HG03520 (cell line): Measurements from ENCODE around the gene NOS1AP.
A peak's percentile ranks its signal among the peaks of the same experiment; 100 is the strongest.
"Not testable (repeated sequence)": the region's sequence is repeated elsewhere in the genome, so short reads cannot be mapped to it uniquely, and the experiment has no call there.

Experiments used
- ATAC-seq: cut with Tn5 transposase; IDR thresholded peaks from one replicate; pipeline ENCODE4 v1.9.1; 2021; ENCODE audit warnings: mild to moderate bottlenecking, moderate library complexity; ENCODE audit not compliant: unreplicated experiment

Gene NOS1AP

GRCh38 chr1:162069334-162070093 lies at the start of gene NOS1AP:
Gene NOS1AP, plus strand, starts transcription at chr1:162069691. Its CDS starts 487 bp downstream, at chr1:162070178.
- peak; percentile 95 for ATAC-seq

GRCh38 chr1:162020150-162020549 lies 49.3 kb upstream of the NOS1AP start:
- no peak for ATAC-seq

DNA sequence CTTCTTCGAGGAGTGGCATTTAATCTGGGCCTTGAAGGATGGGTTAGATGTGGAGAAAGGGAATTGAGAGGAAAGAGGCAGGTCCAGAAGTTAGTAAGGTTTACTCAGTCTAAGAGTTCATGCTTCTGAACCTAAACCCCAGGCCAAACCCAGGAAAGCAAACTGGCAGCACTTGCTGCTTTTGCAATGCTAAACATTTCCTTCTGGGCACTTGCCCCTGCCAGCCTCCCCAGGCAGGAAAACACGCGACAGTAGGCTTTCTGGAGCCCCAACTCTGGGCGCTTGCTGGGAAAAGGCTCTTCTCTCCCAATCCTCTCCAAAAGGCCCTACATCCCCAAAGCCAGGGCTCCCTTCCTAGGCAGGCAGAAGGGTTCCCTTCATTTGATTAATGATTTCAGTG lies 48.4 kb upstream of the NOS1AP start:
- no peak for ATAC-seq

- ATAC-seq: no peak
Measured at GRCh38 chr1:162022626-162023025, 46.9 kb upstream of the NOS1AP start.

DNA sequence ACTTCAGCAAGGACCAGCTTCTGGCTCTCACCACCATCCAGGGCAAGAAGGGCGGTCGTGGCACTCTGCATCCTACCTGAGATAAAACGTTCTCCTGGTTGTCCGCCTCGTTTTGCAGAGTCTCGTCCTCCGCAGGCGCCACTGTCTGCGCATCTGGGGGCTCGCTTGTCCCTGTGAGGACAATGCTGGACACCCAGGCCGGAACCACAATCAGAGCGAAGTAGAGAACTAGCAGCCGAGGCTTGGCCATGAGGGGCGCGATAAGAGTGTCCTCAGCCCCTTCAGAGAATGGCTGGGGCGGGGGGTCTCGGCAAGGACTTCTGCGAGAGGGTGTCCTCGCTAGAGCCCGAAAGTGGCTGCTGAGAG lies 46.3 kb upstream of the NOS1AP start:
- ATAC-seq: no peak

- peak; percentile 69 for ATAC-seq
Measured at GRCh38 chr1:162023547-162024501, 45.7 kb upstream of the NOS1AP start, which contains the start of gene OLFML2B. Gene OLFML2B, minus strand, starts transcription at chr1:162023869. Its CDS starts 439 bp downstream, at chr1:162023430.

DNA sequence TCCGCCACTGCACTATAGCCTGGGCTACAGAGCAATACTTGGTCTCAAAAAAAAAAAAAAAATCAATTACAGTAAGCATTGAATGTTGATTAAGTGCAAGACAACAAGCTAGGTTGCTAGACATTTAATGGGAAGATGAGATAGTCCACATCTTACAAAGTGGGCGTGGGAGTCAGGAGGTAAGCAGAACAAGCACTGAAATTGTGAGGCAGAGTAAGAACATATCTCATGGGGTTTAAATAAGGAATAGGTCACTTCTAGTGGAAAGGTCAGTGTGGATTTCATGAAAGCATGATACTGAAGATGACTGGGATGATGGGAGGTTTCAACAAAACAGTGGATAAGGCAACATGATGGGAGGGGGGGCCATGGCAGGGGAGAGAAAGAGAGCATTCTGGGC lies 44.0 kb upstream of the NOS1AP start:
- ATAC-seq: no peak

GRCh38 chr1:162026881-162027280 lies 42.6 kb upstream of the NOS1AP start:
- no peak for ATAC-seq

DNA sequence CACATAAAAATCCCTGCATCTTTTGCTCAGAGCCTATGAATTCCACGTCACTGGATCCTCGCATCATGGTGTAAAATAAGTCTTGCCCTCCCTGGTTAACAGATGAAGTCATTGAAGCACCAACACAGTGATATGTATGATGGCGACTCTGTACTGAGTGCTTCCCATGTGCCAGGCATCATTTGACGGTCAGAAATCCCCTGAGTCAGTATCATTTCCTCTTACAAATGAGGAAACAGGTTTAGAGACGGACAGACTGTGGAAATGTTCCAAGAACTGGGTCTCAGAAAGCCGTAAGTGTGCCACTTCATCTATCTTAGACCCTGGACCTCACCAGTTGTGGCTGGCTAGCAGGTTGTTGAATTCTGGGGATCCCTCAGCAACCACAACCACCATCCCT lies 40.8 kb upstream of the NOS1AP start:
- ATAC-seq: peak; percentile 64

DNA sequence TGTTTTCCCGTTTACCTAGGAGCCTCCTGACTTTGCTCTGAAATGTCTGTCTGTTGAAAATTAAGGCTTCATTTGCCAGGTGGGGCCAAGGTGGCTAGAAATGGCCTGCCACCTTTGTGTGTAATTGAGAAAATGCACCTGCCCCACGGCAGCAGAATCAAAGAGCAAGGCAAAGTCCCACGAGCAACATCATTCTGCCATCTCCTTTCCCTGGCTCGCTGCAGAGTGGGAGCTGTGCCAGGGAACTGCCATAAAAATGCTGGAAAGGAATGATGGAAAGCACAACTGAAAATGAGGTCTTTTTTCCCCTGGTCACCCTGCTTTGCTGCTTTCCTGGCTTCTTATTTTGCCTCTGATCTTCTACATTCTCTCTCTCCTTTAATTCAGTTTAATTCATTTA lies 40.3 kb upstream of the NOS1AP start:
- no peak for ATAC-seq

- ATAC-seq: no peak
Measured at GRCh38 chr1:162030759-162031280, 38.7 kb upstream of the NOS1AP start.

DNA sequence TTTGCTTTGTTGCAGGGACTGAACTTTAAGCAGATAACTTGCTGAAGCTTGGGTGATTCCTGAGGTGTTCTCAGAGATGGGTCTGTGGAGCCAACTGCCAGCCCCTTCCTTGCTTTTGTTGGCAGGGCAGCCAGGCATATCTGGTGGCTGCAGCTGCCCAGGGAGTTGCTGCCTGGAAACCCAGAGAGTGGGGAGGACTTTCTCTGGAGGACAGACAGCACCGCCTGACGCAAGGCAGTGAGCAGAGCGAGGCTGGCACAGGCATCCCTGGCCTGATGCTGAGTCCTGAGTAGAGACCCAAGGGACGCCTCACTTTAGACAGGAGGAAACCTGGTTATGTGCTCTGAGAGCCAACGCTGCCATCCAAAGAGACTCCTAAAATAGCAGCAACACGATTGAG lies 36.1 kb upstream of the NOS1AP start:
- ATAC-seq: no peak

DNA sequence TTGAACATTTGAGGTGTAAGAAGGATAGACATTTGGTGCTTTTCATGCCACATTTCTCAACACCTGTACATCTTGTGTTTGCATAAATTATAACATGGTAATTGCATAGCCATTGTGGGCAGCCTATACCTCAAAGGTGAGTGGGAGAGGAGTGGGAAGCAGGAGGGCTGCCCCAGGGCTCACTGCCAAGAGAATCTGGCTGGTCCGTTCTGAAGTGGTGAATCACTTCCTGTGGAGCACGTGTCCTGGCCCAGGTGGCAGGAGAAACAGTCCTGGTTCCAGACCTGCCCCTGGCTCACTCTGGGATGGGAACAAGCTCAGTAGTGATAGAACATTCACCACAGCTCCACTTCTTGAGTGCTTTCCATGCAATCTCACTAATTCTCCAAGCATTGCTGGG lies 34.2 kb upstream of the NOS1AP start:
- no peak for ATAC-seq

DNA sequence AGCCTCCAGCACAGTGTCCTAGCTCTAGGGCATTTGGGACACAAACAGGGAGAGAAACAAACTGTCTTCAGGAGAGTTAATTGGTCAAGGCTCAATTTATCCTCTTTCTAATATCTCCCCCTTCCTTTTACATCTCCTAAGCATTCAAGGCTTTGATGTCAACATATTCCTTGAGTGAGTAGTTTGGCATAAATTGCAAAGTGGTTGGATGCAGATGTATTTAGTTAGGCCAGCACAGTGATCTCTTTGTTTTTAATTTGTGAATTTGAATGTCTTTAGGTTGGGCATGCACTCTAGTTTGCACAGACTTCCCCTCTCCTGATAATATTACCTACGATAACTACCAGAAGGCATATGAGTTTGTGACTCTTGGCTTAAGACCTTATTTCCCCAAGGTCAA lies 33.3 kb upstream of the NOS1AP start:
- no peak for ATAC-seq

DNA sequence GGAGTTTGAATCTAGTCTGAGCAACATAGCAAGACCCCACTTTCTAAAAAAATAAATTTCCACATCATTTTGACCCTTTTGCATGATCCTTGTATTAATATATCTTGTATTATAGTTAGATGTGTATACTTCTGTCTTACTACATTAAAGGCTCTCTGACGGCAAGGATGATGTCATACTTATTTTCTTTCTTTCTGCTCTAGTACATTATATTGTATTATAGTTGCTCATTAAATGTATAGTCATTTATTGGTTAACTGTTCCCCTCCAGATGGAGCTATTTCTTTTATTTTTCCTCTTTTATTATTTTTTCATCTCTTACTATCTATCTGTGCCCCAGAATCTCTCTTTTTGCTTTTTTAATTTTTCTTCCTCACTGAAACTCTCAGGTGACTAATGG lies 30.9 kb upstream of the NOS1AP start:
- no peak for ATAC-seq

DNA sequence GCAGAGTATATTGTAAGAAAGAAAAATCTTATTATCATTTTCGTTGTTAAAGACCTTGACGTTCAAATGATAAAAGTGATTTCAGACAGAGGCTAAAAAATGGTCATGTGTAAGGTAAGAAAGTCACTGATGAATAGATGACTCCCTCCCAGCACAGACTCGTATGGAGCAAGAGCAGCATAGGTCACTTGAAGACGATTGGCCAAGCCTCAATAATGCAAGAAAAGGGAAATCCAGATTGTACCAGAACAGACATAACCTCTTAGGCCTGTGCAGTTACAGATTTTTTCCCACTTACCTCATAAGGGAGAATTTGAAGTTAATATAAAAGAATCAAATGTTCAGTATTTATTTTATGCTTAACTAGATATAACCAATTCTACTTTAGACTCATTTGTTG lies 29.5 kb upstream of the NOS1AP start:
- ATAC-seq: no peak

DNA sequence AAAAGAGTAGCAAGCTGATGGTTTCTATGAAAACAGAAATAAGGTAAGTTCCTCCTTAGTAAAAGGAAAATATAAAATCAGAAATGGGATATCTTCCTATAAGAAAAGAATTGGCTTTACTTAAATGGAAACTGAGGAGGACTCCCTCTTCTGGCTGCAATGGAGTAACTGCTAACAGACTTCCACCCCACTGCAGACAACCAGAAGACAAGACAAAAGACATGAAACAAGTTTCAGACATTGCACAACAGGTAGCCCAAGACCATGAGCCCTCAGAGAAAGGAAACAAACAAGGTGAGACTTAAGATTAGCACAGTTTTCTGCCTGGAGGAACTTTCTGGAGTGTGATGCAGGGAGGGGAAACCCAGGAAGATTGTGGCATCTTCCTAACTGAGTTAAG lies 28.8 kb upstream of the NOS1AP start:
- no peak for ATAC-seq

DNA sequence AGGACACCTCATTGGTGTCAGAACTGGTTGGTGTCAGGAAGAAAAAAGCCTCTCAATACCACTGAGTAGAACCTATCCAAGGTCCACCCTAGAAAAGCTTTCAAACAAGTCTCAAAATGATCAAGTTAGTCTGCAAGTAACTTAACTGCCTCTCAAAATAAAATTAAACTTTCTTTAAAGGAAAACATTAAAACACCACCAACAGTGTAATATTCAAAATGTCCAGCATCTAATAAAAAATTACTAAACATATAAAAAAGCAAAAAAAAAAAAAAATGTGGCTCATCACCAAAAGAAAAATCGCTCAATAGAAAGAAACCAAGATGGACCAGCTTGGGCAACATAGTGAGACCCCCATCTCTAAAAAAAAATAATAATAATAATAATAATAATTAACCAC lies 27.1 kb upstream of the NOS1AP start:
- no peak for ATAC-seq

DNA sequence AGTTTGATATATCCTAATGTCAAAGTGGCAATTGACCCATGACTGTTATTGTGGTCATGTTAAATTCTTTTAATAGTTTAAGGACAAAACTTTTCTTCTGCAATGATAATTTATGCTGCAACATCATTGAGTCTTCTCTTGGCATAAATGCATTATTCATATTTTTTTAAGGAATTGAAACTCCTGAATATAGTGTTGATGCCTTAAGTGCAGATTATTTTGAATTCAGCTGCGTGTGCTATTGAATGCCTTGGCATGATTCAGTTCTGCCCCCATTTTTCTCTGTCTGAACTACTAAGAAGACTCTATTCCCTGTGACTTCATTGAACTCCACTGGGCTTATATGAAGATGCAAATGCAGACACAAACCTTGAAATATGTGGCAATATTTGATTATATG lies 22.6 kb upstream of the NOS1AP start:
- ATAC-seq: no peak

DNA sequence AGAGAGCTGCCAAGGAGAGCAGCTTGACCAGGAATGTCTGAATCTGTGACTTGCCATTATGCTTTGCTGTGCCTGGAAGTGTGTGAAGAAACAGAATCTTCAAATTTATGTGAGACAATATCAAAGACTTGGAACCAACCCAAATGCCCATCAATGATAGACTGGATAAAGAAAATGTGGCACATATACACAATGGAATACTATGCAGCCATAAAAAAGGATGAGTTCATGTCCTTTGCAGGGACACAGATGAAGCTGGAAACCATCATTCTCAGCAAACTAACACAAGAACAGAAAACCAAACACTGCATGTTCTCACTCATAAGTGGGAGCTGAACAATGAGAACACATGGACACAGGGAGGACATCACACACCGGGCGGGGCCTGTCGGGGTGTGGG lies 15.5 kb upstream of the NOS1AP start:
- ATAC-seq: not testable (repeated sequence)

DNA sequence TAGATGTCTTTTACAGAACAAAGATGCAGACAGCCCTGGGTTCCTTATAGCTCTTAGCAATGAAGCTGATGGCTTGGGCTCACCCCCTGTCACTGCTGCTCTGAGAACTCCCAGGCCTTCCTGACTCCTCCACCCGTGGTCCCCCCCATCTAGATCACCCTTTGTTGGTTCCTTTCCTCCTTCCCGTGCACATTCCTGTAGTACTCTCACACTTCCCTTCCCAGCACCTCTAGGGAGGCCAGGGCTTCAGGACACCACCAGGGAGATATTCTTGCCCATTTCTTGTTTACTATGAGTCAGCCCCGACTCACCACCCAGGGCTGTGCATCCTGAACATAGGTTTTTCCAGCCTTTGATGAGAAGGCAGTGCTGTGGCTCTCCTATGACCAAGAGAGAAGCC lies 14.4 kb upstream of the NOS1AP start:
- ATAC-seq: no peak

DNA sequence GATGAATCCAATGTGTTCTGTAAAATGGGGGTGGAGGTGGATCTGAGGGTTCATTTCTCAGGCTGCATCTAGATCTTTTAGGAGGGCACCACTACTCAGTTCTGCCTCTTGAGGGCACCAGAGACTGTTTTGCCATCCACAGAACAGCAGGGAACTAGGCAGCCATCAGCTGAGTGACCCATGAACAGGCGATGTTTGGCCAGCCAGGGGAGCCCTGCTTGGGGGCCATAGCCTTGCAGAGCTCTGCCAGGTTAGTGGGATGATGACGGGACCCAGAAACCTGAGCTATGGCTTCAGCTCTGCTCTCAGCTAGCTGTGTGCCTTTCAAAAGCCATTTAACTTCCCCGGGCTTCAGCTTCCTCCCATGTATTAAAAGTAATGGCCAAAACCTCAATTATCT lies 13.4 kb upstream of the NOS1AP start:
- ATAC-seq: peak; percentile 48
